ENCODE results near the gene ISYNA1.

The ISYNA1 gene

DNA sequence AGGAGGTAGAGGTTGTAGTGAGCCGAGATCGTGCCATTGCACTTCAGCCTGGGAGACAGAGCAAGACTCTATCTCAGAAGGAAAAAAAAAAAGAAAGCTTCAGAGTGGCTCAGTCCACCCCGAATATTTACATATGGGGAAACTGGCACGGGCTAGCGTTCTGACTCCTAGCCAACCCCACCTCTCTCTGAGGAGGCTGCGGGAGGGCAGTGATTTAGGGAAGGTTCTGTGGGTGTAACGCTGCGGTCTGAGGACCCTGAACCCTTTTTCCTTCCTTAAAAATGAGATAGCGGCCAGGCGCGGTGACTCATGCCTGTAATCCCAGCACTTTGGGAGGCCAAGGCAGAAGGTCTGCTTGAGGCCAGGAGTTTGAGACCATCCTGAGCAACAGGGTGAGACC lies 45.5 kb downstream of the ISYNA1 start:
- Histone ChIP-seq H3K4me1 (ENCODE audit: insufficient read depth, low read length, severe bottlenecking) (peaks cover 36% of the 10 kb centered on the region), H3K36me3 (ENCODE audit: insufficient read depth, low read length) (no peaks in the 10 kb centered on the region), H3K9ac (ENCODE audit: low read length) (no peak overlapping the region), H3K79me2 (ENCODE audit: insufficient read depth, low read length) (no peaks in the 10 kb centered on the region), H3K27ac (ENCODE audit: low read depth, low read length, poor library complexity, severe bottlenecking) (no peak overlapping the region), H3K27me3 (ENCODE audit: insufficient read depth, low read length) (peaks cover 20% of the 10 kb centered on the region; the same call in 1 of the 2 replicates), H3K4me3 (ENCODE audit: low read depth, low read length, poor library complexity, severe bottlenecking) (no peak overlapping the region), H4K20me1 (ENCODE audit: insufficient read depth, low read length) (no peaks in the 10 kb centered on the region), H2AFZ (ENCODE audit: low read length) (no peak overlapping the region), H3K9me3 (ENCODE audit: low read length) (no peaks in the 10 kb centered on the region), H3K9me2 (ENCODE audit: low read depth, low read length) (no peaks in the 10 kb centered on the region), H3K4me2 (ENCODE audit: low read length) (no peak overlapping the region), H3F3A (ENCODE audit: insufficient read depth, low read length) (no peaks in the 10 kb centered on the region)
- no peak for TF ChIP-seq EZH2 (IDR thresholded peaks at IDR 0.05; ENCODE audit: borderline replicate concordance, low read length)
- TF ChIP-seq CTCF (IDR thresholded peaks at IDR 0.05; ENCODE audit: low read length) = no peak

DNA sequence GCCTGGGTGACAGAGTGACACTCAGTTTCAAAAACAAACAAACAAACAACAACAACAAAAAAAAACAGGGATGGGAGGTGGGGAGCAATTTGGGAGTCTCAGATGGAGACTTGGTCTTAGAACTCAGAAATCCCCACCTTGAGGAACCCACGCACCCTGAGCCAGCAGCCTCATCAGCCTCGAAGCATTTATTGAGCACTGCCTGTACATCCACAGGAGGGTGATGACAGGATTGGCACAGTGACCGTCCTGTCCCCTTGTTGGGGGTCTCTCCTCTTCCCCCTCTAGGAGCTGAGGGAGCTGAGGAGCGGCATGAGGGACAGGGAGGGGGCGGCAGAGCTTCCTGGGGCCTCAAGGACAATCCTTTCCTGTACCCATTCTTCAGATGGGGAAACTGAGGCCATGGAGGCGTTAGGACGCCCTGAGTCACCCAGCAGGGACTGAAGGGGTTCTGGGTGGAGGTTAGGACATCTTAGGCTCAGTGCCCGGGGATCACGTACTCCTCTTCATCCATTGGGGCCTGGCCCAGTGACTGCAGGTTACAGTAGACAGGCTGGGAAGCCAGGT lies 46.3 kb downstream of the ISYNA1 start:
- H3K9ac ChIP-seq (ENCODE audit: low read length) = no peak overlapping the region
- no peaks in the 10 kb centered on the region for H4K20me1 ChIP-seq (ENCODE audit: insufficient read depth, low read length)
- no peaks in the 10 kb centered on the region for H3K9me3 ChIP-seq (ENCODE audit: low read length)
- no peak overlapping the region for H3K4me2 ChIP-seq (ENCODE audit: low read length)
- H3K27ac ChIP-seq (ENCODE audit: low read depth, low read length, poor library complexity, severe bottlenecking) = no peak overlapping the region
- H2AFZ ChIP-seq (ENCODE audit: low read length) = no peak overlapping the region
- peaks cover 21% of the 10 kb centered on the region; the same call in 1 of the 2 replicates for H3K27me3 ChIP-seq (ENCODE audit: insufficient read depth, low read length)
- H3K36me3 ChIP-seq (ENCODE audit: insufficient read depth, low read length) = no peaks in the 10 kb centered on the region
- H3K4me3 ChIP-seq (ENCODE audit: low read depth, low read length, poor library complexity, severe bottlenecking) = no peak overlapping the region
- no peaks in the 10 kb centered on the region for H3F3A ChIP-seq (ENCODE audit: insufficient read depth, low read length)
- TF ChIP-seq CTCF (IDR thresholded peaks at IDR 0.05; ENCODE audit: low read length) (no peak), EZH2 (IDR thresholded peaks at IDR 0.05; ENCODE audit: borderline replicate concordance, low read length) (no peak)
- peaks cover 28% of the 10 kb centered on the region for H3K4me1 ChIP-seq (ENCODE audit: insufficient read depth, low read length, severe bottlenecking)
- no peaks in the 10 kb centered on the region for H3K9me2 ChIP-seq (ENCODE audit: low read depth, low read length)
- no peaks in the 10 kb centered on the region for H3K79me2 ChIP-seq (ENCODE audit: insufficient read depth, low read length)

GRCh38 chr19:18390065-18390907 lies 47.6 kb downstream of the ISYNA1 start:
- Histone ChIP-seq H3K4me2 (ENCODE audit: low read length) (no peak overlapping the region), H3K27me3 (ENCODE audit: insufficient read depth, low read length) (peaks cover 17% of the 10 kb centered on the region; the same call in 1 of the 2 replicates), H3K4me1 (ENCODE audit: insufficient read depth, low read length, severe bottlenecking) (peaks cover 26% of the 10 kb centered on the region), H3K9ac (ENCODE audit: low read length) (no peak overlapping the region), H3K9me3 (ENCODE audit: low read length) (no peaks in the 10 kb centered on the region), H3K9me2 (ENCODE audit: low read depth, low read length) (no peaks in the 10 kb centered on the region), H3K27ac (ENCODE audit: low read depth, low read length, poor library complexity, severe bottlenecking) (no peak overlapping the region), H4K20me1 (ENCODE audit: insufficient read depth, low read length) (no peaks in the 10 kb centered on the region), H3K4me3 (ENCODE audit: low read depth, low read length, poor library complexity, severe bottlenecking) (no peak overlapping the region), H2AFZ (ENCODE audit: low read length) (no peak overlapping the region), H3K36me3 (ENCODE audit: insufficient read depth, low read length) (no peaks in the 10 kb centered on the region), H3F3A (ENCODE audit: insufficient read depth, low read length) (no peaks in the 10 kb centered on the region), H3K79me2 (ENCODE audit: insufficient read depth, low read length) (no peaks in the 10 kb centered on the region)
- TF ChIP-seq CTCF (IDR thresholded peaks at IDR 0.05; ENCODE audit: low read length) (no peak), EZH2 (IDR thresholded peaks at IDR 0.05; ENCODE audit: borderline replicate concordance, low read length) (no peak)
